HG03442 (cell line): ENCODE measurements around the gene SPAG6.
A peak's percentile ranks its signal among the peaks of the same experiment; 100 is the strongest.

Source experiments
- ATAC-seq: cut with Tn5 transposase; IDR thresholded peaks from one replicate; pipeline ENCODE4 v1.9.1; 2021; ENCODE audit warnings: mild to moderate bottlenecking, moderate library complexity; ENCODE audit not compliant: unreplicated experiment

The SPAG6 gene

DNA sequence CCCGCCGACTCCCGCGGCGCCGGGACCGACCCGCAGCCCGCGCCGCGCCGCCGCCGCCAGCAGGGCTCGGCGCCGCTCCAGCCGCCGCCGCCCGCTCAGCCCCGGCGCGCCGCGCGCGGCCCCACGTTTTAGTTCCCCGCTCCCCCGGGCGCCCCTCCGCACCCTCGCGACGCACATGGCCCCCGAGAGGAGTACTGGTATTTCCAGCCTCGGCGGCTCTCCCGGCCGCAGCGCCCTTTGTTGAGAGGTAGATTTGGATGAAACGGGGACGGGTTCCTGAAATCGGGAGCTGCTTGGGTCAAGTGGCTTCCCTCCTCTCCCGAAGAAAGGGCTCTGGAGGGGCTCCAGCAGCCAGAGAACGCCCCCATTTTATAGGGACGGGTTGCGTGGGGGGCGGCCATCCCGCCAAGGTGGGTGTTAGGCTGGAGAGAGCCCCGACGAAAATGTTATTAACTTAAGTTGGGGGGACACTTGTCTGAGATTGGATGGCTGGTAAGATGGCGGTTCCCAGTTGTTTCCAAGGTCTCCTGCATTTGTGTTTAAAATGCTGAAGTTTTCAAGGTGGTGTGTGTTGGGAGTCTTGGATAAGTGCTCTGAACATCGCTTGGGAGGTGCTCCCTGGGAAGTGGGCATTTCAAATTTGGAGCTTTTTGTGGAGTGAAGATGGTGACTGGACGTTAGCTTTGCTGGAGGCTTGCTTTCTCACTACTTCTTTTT is 23.2 kb upstream of the SPAG6 start:
- ATAC-seq: no peak

DNA sequence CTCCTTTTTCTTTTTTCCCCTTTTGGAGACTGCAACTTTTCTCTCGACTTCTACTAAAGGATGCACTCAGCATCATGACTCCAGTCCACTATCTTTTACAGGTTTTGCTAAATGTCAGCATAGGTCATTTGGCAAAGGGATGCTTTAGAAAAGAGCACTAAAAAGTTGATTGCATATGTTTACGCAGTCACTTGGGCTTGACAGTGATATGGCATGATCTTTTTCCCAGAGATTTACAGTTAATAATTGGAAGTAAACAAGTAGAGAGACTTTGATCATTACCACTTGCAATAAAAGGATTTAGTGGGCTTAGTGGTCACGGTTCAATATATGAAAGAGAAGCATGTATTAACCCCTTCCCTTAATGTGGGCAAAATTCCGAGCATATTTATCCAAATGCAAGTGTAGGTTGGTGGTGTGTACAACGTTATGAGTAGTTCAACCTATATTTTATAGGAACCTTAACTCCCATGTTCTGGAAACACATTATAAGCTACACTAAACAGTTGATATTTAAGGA is 22.6 kb upstream of the SPAG6 start:
- ATAC-seq: no peak

DNA sequence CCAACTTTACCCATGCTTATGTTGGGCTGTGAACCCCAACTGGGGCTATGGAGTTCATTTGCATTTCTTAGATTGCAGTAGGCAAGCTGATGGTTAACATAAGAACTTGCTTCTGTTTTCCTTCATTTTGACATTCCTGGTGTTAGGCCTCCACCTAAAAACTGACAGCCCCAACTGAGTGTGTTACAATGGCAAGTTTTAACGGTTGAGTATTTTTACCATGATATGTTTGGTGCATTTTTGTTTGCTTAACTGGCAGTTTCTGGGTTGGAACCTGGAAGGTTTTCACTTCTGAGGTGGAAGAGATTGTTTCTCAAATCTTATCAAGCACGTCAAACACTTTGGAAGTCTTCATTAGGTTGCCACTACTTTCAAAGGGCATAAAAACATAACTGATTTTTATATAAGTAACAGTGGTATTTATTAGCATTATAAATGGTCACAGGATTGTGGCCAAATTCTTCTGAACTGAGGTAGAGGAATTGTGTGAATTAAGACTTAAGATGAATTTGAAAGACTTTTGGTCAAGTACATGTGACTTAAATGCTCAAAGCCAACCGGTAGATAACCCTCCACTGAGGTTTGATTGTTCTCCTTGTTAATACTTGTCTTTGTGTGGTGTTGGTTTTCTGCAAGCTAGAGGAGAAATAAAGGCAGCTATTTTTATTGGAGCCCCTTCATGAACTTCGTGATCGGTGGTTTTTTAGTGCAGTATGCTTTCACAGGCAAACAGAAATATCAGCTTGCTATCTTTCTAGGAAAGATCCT is 21.6 kb upstream of the SPAG6 start:
- no peak for ATAC-seq

DNA sequence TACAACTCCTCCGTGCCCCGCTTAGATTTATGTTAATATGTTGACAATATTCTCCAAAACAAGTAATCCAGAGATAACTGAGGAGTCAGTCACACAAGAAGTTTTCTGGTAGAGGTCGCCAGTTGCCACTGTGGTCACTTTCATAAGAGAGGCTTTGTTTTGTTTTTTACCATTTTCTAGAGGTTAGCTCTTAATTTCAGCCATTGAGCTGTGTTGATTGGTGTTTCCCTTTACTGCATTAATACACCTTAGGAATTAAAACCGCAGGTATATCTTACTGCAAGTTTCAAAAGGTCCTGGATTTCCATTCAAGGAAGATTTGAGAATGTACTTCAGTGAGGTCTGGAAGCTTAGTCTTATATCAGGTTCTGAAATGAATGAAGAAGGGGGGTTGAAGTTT is 20.9 kb upstream of the SPAG6 start:
- no peak for ATAC-seq

DNA sequence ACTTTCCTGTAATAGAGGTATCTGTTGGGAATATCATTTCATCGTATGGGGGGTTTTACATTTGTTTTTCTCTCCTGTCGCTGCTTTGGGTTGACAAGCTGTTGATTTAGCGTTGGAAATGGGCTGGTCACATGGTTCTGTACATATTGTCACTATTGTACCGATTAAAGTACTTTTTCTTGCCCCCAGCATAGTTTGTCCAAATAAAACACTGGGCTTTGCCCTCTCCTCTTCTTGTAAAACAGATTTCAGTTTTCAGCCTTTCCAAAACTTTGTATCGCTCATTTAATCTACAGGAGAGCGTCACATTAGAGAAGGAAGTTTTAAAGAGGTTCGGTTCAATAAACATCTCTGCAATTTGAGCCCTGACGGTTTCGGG is 20.4 kb upstream of the SPAG6 start:
- no peak for ATAC-seq

DNA sequence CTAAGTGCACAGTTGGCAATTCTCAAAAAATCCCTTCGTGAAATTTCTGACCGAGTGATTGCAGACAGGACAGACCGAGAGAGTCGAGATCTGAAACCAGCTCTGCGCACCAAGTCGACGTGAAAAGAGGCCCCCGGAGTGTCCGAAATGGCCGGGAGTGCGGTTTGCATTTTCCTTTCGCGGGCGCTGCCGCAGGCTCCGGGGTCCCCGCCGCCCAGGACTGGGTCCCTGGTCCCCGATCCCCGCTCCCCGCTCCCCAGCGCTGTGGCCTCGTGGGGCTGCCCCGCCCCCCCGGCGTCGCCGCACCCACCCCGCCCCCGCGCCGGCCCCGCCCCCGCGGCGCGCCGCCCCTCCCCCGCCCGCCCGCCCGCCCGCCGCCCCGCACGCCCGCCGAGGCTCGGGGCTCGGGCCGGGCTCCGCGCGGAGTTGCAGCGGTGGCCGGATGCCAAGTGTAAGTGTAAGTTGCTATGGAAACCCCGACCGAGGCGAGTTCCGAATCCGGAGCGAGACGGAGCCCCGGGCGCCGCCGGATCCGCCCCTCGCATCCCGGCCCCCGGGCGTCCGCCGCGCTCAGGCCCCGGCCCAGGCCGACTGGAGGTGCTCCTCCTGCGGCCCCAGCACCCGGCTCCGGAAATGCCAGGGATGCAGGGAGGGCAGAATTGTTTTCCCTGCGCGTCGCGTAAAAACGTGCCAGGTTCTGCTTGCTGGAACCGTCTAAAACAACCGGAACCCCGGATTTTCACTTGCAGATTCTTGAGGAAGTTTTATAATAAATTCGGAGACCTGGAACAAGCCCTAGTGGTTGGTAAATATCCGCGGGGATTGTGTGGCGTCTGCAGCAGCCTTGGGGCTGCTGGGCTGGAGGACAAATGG is 19.8 kb upstream of the SPAG6 start:
- ATAC-seq: peak; percentile 49

DNA sequence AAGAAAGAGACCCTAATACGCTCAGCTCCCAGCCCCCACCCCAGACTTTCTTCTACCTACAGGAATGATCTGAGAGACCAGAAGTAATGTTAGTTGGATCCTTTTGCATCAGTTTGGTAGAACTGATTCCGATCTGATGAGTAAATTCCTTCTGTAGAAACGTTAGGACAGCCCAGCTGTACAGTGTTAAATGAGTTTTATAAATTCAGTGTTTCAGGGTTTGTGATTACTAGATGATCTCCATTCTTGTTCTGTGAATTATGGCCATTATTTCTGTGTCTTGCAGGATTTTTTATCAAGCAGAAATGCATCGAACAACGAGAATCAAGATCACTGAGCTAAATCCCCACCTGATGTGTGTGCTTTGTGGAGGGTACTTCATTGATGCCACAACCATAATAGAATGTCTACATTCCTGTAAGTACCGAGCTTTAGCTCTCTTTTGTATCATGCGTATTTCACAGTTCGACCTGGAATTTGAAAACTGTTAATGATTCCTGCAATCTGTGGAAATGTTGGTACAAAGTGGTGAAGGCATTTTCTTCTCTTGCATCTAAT is 19.1 kb upstream of the SPAG6 start:
- ATAC-seq: no peak

DNA sequence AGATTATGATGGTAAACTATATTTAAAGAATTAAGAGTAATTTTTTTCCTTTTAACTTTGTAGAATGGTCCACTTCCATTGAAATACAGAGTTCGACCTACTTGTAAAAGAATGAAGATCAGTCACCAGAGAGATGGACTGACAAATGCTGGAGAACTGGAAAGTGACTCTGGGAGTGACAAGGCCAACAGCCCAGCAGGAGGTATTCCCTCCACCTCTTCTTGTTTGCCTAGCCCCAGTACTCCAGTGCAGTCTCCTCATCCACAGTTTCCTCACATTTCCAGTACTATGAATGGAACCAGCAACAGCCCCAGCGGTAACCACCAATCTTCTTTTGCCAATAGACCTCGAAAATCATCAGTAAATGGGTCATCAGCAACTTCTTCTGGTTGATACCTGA is 16.1 kb upstream of the SPAG6 start:
- no peak for ATAC-seq

DNA sequence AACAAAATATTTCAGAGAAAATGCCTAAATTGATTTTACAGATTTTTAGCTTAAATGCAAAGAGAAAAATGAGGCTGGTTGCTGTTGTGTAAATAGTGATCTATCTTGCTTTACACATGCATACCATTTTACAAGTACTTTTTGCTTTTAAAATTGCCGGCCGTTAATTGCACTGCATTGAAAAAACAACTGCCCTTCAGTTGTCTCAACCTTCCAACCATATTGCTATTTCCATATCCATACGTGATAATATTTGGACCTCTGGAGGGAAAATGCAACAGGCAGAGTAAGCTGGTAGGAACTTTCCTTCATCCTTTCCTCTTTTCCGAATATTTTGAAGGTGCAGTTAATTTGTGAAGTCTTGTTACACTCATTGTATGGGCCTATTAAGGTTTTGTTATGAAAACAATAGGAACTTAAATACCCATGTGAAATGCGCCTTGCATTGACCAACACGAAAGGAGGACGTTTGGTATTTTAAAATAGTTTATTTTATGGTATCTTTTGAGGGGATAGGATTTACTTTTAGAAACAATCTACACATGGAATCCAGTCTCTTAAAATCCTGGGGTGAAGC is 13.1 kb upstream of the SPAG6 start:
- no peak for ATAC-seq

DNA sequence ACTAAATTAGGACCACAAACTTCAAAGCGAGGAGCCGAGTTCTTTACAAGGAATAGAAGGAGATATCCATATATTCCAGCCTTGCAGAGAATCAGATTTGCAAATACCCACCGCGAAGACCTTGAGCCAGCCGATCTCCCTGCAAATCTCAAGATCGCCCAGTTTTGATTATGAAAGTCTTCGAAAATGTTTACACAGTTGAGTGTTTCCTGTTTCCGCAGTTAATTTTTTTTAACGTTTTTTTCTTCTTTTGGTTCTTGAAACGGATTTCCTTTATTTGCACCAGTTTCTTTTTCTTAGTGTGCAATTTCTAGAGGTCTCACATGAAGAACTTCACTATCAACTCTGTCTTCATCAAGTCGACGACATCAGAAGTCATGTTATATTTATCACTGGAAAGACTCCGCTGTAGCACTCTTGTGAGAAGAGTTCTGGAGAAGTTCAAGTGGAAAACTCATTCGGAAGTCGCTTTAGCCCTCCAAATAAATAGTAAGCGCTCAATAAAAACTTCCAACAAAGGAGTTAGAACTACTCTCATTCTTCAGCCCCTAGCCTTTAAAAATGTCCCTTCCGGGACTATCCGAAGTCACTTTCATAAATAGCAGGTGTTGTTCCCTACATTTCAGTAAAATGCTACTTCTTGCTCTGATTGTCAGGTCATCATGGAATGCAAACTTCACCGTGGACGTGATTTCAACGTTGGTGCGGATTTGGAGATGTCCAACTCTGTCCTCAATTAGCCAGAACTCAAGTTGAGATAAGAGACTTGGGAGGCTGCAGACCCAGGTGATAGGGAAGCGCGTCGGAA is 11.9 kb upstream of the SPAG6 start:
- no peak for ATAC-seq

DNA sequence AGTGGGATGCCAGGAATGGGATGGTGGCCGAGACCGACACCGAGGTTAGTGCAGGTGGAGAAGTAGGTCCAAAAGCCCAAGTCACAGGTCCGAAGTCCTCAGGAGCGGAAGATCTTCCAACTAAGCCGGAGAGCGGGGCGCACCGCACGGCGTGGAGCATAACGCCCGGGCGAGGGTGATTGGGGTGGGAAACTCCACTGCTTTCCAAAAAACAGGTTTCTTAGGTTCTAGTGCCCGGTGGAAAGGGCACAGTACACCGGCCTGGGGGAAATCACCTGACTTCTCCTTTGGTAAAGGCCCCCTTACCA is 11.4 kb upstream of the SPAG6 start:
- ATAC-seq: no peak

DNA sequence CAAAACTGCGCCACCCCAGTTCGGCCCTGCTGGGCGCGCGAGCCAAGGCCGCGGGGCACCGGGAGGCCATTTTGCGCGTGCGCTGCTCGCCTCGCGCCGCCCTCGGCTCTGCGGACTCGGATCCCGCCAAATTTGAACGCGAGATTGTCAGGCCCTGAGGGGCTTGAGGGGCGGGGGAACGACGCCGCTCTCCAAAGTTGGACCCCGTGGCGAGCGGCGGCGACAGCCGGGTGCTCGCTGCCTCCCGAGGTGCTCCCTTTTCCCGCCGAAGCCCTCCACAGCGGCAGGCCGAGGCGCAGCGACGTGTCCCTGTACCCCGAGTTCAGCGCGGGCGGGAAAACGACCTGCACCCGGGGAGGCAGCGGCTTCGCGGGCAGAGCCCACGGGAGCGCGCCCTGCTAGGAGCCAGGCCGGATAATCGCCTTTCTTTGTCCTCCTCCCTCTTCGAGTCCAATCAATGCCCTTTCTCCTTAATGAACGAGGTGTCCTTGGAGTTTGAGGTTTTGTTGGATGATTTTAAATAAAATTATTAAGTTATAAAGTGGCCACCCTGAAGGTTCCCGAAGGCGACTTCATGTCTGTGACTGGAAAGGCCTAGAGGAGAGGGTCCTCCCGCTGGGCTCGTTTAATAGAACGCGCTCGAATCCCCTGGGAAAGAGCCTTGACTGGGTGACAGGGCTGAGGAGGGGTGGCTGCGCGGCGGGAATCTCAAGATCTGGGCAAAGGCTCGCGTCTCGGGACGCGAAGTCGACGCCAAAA is 10.7 kb upstream of the SPAG6 start:
- ATAC-seq: no peak

DNA sequence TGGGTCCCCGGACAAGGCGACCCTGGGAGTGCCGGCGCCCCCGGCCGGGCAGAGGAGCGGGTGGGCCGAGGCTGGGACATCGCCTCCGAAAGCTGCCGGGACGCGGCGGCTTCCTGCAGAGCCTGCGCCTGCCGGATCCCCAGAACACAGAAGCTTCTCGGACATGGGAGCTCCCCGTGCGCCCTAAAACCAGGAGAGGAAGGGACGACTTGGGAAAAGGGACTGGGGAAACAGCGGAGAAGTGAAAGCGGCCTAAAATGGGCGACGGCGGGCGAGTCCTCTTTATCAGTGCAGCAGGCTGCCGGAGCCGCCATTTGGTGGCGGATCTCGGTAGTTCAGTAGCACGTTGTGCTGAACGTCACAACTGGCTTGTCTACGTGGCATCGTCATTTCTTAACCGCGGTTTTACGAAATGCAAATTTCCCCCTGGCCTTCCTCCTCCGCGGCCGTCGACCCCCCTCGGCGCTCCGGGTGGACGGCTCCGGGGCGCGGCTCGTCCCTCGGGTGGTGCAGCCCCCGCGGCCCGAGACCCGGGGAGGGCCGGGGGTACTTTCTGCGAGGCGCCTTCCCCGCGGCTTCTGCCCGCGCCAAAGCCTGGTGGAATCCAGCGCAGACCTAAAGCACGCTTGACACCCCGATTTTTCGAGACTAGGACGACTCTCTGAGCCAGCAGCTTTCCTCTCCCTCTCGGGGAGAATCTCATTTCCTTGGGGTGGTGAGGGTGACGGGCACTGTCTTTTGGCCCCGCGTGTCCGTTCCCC is 9.9 kb upstream of the SPAG6 start:
- ATAC-seq: peak; percentile 56

DNA sequence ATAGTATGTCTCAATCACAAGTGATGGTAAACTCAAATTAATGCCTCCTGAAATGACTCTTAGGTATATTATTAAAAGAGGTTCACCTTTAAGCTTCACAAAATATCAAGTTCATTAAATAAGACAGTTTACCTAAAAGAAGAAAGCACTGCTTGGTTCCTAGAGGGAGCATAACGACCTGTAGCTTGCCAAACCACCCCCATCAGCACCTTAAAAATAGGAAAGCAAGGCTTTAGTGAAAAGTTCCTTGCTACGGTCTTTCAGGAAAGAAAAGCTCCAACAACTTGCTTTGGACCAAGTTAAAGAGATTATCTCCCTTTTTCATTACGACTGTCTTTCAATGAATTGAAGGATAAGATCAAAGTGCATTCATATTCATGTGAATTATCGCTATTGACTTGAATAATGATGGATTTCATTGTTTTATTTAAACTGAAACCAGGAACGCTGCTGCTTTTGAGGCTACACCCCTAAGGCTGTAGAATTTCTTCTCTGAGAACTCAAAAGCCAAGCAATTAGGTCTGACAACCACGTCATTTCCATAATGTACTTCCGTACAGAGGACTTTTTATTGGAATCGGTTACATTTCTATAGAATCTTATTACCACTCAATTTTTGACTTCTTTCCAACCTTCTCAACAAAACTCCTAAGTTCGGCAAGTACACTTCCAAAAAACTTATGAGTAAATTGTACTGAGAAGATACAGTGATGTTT is 7.0 kb upstream of the SPAG6 start:
- ATAC-seq: no peak

DNA sequence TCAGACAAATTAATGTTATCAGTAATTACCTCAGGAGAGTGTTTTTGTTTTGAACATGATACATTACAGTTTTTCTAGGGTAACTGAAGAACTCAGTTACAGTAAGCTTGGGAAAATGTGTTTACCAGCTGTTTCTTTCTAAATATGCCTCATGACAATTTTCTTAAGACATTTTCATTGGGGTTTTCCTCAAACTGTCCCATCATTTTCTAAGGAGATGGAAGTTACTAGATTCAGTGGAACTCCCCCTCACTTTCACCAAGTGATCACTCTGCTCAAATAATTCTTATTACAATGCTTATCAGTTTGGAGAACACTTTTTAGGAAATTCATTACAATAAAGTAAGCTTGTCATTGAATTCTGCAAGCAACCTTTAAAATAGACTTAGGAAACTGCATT is 6.4 kb upstream of the SPAG6 start:
- no peak for ATAC-seq

DNA sequence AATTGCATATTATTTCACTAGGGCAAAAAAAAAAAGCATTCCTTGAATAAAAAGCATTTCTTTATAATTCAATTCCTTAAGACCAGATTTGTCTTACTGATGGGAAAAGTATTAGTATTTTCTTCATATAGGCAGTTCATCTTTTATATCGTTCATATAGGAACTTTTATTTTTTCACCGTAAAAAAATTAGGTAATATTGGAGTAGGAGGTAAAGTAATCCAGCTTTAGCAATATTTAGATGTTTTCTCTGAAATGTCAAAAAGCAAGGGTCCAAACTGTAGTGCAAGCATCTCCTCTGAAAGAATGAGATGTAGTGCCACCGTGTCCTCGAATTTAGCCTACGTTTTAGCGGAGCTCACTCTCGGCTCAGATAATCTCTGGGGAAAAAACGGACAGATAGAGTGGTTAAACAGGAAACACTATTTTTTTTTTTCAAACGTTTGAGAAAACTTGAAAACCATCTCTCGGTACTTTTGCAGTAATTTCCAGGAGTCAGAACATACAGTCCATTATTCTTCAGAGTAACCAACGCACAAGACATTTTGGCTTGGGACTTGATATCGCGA is 5.5 kb upstream of the SPAG6 start:
- no peak for ATAC-seq

DNA sequence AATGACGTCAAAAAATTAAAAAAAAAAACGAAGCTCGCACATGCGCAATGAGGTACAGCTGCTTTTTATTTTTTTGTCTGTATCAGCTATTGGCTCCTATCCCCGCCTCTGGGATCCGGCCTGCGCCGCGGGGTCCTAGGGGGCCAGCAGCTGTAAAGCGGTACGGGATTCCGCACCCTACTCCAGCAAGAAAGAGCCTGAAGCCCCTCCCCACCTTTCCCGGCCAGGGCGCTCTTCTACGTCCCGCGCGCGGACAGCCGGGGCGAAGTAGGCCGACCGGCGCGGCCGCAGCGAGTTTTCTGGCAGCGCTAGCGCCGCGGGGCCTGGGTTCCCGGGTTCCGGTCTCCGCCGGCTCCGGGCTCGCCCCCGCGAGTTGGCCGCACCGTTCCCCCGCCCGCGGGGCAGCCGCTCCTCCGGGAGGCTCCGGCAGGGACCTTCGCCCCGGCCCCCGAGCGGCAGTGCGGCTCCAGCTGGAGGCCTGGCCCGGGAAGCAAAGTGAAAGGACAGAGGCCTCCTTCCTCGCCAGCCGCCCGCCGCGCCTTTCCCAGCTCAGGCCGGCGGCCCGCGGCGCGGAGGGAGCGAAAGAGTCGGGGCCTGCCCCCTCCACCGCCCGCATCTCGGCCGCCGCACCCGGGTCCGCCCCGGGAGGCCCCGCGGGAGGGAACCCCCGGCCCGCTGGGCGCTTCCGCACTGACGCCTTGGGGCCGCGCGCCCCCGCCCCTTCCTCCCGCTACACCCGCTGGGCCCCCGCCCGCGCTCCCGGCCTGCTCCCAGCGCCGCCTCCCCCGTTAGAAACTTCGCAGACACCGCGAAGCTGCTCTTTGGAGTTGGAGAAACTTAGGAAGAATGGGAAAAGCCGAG is 4.7 kb upstream of the SPAG6 start:
- peak; percentile 44 for ATAC-seq
